Activated T-cell treated with anti-CD3 and anti-CD28 coated beads for 1 hour (primary cell): ENCODE measurements around the gene HPCAL1.

Experiments
- DNase-seq: peaks from one replicate; pipeline ENCODE4 v3.0.0-alpha.2; 2020; ENCODE audit warnings: low read depth

HPCAL1 gene

GRCh38 chr2:10370895-10371294 lies 68.2 kb downstream of the HPCAL1 start:
- no peak for DNase-seq

- no peak for DNase-seq
These were observed 68.9 kb downstream of the HPCAL1 start for GRCh38 chr2:10371441-10372196.

DNA sequence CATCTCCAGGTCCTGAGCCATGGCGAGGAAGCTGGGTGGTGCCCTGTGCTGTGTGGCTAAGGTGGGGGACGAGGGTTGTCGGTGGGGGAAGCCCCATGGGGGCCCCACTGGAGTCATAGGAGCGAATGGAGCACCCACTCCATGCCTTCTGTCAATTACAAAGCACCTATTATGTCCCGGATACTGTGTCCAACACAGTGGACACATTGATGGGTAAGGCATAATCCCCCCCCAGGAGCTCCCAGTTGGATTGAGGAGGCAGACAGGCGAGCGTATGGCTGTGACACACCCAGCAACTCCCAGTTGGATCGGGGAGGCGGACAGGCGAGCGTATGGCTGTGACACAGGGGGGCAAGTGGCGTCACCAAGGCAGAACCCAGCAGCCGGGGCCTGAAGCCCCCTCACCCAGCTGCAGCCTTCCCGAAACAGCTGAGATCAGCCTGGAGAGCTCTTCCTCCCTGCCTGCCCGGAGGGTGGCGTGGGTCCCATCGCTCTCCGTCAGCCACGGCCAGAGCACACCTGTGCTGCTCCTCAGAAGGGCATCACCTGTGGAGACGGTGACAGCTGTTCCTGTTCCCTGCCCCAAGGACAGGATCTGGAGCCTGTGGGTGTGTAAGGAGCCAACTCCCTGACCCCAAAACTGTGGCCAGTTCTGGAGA lies 69.6 kb downstream of the HPCAL1 start:
- DNase-seq, result no peak

DNA sequence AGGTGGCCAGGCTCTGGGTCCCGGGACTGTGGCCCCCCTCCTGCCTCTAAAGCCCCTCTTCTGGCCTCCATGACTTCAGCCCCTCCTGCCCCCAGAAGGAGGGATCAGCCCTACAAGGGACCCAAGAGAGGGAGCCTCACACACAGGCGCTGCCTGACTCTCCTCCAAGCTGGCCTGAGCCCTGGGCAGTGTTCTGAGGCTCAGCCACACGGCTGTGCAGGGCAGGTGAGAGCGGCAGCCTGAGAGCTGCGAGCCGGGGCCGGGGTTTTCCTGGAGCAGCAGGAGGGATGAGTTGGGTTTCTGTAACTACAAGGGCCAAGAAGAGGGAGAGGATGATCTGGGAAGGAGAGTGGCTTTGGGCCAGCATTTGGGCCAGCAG lies 70.1 kb downstream of the HPCAL1 start:
- no peak for DNase-seq

DNA sequence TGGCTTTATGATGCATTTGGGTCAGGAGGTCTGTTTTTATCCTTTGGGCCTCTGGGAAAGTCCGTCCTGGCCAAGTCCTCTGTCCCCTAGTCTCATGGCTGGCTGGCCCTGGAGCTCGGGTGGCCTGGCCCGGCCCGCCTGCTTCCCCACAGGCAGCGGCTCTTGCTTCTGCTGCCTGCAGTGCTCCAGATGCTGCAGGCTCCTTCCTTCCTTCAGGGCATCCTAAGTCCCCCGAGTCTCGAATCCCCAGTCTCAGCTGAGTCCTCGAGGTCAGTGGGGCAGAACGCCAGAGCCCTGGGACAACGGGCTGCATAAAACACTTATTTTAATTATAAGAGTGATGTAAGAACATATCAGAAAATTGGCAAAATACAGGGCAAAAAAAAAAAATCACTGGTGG lies 71.2 kb downstream of the HPCAL1 start:
- DNase-seq, result no peak

- DNase-seq, result no peak
These were observed 71.7 kb downstream of the HPCAL1 start for GRCh38 chr2:10374362-10374943.

DNA sequence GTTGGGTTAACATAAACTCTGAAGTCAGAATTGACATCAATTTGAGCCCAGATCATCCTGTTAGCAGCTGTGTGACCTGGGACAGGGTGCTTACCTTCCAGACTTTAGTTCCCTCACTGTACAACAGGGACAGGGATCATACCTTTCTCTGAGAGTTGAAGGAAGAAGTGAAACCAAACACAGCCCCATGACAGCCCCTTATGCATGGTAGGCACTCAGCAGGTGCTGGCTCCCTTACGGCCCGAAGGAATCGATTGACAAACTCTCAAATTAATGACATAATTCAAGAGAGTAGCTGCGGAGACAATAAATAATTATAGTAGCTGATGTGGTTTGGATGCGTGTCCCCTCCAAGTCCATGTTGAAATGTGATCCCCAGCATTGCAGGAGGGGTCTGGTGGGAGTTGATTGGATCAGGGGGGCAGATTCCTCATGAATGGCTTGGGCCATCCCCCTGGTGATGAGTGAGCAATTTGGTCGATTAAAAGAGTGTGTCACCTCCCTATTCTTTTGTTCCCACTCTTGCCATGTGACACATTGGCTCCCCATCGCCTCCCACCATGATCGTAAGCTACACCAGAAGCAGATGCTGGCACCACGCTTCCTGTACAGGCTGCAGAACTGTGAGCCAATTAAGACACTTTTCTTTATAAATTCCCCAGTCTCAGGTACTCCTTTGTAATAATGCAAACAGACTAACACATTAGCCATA lies 73.0 kb downstream of the HPCAL1 start:
- no peak for DNase-seq

DNA sequence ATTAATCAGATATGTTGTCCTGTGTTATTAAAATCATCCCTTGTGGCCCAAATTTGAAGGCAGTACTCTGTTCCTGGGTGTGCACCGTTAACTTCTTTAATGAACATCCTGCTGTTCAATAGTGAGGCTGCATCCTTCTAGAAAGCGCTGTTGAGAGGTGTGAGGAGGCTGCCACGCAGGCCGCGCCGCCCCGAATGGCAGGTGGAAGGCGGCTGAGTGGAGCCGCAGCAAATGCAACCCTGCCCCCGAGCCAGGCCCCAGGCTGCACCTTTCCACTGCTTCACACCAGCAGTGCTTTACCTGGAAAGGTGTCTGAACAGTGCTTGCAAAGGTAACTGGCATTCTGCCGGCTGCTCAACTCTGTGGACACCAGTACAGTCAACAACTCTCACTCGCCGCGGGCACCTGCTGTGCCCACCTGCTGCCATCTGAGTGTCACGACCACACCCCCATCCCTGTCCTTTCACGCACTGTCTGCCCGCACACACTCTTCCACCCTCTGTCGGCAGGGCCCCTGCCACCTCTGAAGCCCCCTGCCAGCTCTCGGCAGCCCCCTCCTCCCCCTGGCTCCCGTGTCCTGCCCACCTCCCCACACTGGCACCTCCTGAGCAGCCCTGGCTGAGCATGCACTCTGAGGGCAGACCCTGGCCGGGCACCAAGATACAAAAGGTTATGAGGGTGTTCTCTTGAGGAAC lies 74.5 kb downstream of the HPCAL1 start:
- DNase-seq, result no peak

- DNase-seq, result no peak
These were observed 75.0 kb downstream of the HPCAL1 start for GRCh38 chr2:10377747-10378085.

GRCh38 chr2:10378189-10378588 lies 75.5 kb downstream of the HPCAL1 start:
- peak; percentile 14 for DNase-seq

DNA sequence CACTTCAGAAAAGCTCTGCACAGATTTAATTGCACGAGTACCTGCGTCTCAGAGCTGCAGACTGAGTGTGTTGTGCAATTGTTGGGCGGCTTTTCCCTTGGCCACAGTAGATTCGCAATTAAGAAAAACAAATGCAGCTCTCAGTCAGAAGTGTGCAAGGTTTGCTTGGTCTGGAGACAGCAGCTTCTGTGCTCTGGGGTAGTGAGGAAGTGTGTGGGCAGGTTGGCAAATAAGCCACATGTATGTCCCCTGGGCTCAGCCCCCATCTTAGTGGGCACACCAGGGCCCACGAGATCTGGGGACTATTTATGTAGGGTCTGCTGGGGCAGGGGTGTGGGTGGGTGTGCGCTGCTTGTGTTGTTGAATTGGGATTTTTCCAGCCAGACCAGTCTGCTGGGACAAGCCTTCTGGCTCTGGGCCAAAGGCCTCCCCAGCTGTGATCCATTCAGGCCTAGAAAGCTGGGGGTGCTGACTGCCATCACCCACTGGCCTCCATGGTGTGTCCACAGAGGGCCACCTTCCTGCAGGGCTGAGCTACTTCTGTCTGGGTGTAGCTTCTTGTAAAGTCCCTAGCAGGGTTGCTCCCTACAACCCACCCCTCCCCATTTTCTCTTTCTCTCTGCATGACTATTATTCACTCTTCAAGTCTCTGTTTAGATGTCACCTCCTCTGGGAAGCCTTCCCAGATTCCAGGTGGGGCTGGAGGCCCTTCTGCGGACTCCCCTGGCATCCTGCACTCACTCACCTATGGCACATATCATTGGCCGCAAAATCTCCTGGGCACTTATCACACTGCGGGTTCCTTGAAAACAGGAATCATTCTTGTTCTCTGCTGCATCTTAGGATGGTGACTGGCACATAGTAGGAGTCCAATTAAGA lies 77.6 kb downstream of the HPCAL1 start:
- DNase-seq, result no peak

DNA sequence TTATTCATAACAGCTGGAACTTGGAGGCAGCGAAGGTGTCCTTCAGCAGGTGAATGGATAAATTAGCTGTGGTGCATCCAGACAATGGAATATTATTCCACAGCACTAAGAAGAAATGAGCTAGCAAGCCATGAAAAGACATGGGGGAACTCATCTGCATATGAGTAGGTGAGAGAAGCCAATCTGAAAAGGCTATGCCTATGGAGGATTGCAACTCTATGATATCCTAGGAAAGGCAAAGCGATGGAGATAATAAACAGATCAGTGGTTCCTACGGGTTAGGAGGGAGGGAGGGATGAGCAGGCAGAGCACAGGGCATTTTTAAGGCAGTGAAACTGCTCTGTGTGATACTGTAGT lies 79.3 kb downstream of the HPCAL1 start:
- no peak for DNase-seq

DNA sequence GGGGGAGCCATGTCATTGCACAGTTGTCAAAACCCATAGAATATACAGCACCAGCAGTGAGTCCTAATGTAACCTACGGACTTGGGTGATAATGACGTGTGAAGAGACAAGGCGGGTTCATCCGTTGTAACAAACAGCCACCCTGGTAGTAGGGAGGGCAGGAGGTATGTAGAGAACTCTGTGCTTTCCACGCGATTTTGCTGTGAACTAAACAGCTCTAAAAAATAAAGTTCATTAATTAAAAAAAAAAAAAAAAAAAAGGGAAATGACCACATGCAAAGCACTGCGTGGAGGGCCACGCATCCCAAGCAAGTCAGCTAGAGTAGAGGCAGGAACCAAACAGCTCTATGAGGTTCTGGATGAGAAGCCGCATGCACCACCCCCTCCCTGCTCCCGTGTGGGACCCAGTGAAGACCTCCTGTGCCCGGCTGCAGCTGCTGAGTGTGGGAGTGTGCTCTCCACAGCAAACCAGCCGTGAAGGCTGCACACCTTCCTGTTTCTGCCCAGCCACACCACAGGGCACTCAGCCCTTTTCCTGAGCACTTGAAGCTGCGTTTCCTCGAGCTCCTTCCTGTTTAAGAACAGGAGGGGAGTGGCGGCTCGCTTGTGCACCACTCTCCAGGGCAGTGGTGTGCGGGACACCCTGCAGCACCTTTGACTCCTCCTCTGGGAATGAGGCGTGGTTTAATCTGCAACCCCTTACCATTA lies 79.8 kb downstream of the HPCAL1 start:
- peak; percentile 9 for DNase-seq

DNA sequence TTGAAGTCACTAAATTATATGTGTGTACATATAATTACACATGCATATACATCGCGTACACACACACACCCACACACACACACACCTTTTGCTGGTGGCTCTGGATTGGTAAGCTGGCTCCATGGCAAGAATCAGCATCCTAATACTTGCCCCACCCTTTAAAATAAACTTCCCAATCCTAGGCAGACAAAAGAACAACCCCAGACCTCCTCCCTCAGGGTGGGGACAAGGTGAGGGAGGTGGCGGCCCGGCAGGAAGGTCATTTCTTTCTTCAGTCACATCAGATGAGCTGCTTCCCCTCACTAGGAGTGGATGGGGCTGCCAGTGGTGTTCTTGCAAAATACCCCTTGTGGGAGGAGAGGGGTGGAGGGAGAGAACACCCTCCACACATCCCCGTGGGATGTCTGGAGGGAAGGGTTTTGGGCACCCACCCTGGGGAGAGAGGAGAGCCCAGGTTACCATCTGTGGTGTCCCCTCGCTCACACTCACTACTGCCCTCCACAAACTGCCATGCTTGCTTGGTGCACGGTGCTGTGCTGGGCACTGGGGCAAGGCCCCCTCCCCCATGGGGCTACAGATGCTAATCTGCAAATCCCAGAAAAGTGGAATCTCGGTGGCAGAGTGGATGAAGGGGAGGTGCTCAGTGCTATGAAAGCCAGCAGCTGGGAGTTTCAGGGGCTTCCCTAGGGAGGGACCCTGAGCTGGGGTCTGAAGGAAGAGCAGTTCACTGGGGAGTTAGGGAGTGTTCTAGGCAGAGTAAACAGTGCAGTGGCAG lies 81.4 kb downstream of the HPCAL1 start:
- DNase-seq, result no peak

- DNase-seq, result no peak
These were observed 82.8 kb downstream of the HPCAL1 start for GRCh38 chr2:10385501-10385900.

- no peak for DNase-seq
These were observed 83.4 kb downstream of the HPCAL1 start for GRCh38 chr2:10385933-10386773.

DNA sequence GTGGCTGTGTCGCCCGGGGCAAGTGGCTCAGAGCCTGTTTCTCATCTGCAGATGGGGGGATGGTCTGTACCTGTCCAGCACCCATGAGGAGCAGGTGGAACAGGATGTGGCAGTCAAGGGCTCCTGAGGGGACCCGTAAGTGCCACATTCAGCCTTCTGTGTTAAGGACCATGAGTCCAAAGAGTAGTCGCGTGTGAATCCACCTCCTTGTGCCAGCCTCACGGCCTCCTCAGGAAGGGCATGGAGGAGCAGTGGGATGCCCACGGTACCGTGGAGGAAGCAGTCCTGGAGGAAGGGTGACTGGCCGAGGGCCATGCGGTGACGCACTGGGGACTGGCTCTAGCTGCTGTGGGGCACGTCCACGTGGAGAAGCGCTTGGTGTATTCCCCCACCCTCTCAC lies 84.3 kb downstream of the HPCAL1 start:
- no peak for DNase-seq

- no peak for DNase-seq
These were observed 86.4 kb downstream of the HPCAL1 start for GRCh38 chr2:10388954-10389560.

DNA sequence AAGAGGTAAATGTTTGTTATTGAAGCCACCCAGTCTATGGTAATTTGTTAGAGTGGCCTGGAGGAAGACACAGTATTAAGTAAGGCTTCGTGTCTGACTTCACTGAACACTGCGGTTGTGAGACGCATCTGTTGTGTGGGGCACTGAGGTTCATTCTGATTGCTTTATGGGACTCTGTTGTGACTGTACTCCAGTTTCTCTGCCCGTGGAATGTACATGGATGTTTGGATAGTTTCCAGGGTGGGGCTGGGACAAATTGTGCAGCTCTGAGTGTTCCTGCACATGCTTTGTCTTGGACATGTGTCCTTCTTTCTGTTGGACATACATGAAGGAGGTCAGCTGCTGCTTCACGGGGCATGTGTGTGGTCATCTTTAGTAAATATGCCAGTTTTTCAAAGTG lies 86.9 kb downstream of the HPCAL1 start:
- no peak for DNase-seq
